ENCODE results near the gene TMEM198.
A peak's percentile ranks its signal among the peaks of the same experiment; 100 is the strongest.

TMEM198 gene

DNA sequence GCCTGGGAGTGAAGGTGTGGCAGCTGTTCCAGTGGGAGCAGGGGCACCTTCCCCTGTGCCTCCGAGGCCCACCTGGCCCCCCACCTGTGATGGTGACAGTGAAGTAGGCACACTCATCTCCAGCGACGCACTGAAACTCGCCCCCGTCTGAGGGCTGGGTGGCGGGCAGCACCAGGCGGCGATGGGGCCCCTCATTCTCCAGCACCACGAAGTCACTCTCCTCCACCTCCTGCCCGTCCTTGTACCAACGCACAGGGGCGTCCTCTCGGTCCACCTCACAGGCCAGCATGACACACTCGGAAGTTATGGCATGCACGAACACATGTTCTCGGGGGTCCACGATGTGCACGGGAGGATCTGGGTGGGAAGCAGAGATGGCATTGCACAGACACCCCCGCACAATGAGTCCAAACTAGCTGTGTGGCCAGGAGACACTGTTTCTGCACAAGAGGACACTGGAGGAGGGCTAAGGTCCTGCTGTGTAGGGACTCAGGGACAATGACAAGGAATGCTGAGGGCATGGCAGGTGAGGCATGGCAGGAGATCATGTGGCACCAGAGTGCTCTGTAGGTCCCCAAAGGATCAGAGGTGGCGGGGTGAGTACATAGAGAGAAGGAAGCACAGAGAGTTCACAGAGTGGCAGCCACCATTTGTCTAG, 19.6 kb downstream of the TMEM198 start:
- no peak for DNase-seq

DNA sequence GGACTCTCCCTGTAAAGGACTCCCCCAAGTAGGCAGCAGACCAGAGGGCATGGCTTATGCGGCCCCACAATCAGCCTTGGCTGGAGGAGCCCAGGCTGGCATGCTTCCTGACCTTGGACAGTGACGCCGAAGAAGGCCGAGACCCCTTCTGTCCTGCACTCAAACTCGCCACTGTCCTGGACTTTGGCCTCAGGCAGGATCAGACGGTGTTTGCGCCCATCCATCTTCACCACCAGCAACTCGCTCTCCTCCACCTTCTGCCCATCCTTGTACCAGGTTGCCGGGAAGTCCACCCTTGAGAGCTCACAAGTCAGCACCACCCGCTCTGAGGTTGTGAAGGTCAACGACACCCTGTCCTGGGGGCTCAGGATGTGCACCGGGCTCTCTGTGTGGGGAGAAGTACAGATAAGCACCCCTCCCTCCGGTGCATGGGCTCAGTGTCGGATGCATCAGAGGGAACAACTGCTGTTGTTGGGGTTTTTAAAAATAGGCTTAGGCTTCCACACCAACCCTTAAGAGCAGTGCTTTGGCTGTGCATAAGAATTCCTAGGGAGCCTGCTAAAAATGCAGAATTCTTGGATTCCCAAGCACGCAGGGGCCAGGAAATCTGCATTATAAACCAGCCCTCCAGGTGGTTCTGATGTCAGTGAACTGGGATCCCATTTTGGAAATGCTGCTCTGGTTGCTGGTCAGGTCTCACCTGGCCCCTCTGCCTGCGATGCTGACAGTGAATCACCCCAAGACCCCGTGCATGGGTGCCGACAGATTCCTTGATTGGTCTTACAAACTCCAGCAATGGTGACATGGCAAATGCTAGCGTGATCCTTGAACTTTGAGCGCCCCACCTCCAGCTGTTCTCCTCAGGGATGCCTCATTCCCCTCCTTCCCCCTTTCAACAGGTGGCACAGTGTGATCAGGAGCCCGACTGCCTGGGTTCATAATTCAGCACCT, 21.6 kb downstream of the TMEM198 start:
- DNase-seq = no peak

DNA sequence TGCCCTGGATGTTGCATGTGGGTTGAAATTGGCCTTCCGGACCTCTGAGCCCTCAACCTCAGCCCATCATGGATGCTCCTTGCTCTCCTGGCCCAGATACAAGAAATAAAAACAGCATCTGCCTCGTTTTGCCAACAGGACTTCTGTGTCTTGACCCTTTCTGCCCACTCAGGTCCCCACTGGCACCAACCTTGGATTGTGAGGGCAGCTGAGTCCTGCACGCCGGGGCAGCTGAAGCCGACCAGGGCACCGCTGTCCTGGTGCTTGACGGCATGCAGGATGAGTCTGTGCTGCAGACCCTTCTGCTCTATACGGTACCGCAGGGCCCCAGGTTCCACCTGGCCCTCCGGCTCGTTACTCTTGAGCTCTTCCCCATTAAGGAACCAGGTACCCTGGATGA, 22.8 kb downstream of the TMEM198 start:
- no peak for DNase-seq

DNA sequence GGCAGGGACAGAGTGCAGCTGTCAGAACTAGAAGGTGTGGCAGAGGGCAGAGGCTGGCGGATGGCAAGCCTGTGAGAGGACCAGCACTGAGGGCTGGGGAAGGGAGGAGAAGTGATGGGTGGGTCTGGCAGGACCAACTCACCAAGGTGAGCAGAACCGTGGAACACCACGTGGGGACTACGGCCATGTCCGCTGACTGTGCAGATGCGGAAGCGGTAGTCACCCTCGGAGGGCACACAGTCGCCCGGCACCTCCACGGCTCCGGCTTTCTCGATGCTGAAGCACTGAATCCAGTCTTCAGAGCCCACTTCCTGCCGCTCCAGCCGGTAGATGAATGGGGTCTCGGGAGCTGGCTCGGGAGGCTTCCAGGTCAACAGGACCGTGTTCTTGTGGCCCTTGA, 23.3 kb downstream of the TMEM198 start:
- no peak for DNase-seq

DNA sequence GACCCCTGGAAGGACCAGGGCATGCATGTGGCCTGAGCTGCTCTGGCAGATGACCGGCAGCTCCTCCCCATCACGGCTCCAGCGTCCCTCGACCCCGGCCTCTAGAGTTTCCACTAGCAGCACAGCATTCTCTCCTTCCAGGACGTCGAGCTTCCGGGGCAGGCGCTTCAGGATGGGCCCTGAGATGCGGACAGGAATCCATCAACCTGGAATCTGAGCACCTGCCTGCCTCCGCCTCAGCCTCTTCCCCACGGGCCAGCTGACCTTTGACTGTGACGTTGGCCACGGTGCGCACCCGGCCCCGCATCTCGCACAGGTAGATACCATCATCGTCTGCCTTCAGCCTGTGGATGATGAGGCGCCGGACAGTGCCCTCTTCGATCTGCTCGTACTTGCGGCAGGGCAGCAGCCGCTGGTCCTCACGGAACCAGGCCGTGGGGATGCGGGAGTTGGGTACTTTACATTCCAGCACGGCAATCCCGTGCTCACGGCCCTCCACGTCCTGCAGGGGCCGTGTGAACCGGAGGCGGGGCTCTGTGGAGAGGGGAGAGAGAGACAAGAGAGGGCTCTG, 24.0 kb downstream of the TMEM198 start:
- no peak for DNase-seq

DNA sequence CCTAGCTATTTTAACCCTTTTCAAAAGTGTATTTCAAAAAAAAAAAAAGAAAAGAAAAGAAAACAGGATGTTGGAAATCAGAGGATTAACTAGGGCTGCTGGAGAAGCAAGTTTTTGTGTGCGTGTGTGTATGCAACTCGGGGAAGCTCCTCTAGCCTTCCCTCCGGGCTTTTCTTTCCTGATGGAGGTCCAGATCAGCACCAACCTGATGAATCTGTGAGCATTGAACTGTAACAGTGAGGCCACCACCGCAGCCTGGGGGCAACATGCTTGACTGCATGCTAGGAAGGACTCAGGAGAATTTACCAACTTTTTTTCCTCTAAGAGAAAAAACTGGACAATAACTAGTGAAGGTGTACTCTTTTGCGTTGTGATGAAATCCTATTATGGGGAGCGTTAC, 25.2 kb downstream of the TMEM198 start:
- no peak for DNase-seq

DNA sequence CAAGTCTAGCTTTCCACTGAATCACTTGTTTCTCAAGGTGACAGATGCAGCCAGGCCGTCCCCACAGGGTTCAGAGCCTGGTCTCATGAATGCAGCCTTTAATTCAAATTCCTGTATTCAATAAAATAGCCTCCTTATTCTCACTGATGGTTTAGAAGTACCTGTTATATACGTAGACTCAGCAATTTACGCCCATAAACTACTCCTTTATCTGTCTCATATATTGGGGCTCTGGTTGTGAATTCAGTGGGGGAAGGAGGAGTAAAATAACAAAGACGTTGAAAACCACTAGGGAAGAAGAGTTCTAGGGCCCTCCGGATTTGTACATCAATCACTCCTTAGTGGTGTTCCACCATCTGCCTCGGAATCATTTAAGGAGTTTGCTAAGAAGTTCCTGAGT, 25.8 kb downstream of the TMEM198 start:
- DNase-seq = no peak

DNA sequence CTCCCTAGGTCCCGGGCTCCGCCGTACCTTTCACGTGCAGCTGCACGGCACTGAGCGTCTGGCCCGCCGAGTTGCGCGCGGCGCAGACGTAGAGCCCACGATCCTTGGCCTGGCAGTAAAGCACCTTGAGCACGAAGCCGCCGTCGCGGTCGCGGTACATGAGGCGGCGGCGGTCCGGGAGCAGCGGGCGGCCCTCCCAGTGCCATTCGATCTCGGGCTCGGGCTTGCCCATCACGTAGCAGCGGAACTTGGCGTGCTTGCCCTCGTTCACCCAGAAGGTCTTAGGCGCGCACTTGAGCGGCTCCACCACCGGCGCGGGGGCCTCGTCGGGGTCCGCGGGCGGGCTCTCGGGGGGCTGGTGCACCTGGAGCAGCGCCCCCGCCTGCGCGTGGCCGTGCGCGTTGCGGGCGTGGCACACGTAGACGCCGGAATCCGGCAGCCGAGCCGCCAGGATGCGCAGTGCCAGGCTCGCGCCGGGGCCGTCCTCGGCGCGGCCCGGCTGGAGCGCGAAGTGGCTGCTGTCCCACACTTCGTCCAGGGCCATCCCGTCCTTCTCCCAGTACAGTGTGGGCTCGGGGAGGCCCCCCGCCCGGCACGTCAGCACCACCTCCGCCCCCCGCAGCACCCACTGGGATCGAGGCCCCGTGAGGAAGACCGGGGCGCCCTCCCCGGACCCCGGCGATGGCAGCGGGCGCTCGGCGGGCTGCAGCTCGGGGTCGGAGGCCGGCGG, 26.5 kb downstream of the TMEM198 start:
- peak; percentile 48 for DNase-seq

DNA sequence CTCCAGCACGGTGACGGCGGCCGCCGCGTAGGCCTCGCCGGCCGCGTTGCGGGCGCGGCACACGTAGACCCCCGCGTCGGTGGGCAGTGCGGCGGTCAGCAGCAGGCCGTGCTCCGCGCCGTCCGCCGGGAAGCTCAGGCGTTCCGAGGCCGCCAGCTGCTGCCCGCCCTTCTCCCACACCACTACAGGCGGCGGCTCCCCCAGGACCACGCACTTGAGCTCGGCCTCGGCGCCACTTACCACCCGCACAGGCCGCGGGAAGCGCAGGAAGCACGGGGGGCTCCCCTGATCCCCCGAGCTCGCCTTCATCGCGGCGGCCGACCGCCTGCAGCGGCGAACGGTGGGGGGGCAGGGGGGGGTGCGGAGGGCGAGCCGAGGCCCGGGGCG, 27.1 kb downstream of the TMEM198 start:
- peak; percentile 23 for DNase-seq

DNA sequence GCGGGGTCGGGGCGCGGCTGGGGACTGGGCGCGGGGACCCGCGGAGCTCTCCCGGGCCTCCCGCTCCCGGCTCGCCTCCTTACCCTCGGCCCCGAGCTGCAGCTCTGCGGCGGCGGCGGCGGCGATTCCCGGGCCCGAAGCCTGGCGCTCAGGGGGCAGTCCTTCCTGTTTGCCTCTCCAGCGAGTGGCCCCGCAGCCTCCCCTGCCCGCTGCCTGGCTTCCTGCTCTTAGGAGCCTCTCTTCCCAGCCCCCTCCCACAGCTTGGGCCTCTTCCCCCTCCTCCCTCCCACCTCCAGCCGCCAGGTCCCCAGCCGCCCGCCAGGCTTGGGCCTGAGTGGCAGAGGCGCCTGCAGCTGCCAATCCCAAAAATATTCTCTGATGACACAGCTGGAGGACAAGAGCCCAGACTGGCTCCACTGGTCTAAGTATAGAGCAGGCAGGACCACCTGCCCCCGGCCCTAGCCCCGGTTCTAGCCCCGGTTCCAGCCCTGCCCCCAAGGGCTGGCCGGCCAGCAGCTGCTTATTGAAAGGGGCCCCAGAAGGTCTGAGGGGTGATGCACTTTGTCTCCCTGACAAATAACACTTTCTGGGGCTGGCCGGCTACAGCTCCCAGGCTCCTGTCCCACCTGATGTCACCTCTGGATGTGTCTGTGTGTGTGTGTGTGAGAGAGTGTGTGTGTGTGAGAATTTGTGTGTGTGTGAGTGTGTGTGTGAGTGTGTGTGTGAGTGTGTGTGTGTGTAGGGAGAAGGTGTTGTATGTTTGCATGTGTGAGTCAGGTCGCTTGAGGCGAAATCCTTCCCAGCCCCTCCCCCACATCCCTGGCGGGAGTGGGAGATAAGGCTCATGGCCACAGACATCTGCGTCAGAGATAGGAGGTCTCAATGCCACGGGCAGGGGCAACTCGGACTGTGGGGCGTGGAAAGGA, 27.7 kb downstream of the TMEM198 start, which contains the start of gene OBSL1:
OBSL1 (minus strand) TSS at position 229 of the 926 bp plus-strand sequence. CDS start 307 bp downstream, outside the sequence.
- DNase-seq = peak; percentile 80

DNA sequence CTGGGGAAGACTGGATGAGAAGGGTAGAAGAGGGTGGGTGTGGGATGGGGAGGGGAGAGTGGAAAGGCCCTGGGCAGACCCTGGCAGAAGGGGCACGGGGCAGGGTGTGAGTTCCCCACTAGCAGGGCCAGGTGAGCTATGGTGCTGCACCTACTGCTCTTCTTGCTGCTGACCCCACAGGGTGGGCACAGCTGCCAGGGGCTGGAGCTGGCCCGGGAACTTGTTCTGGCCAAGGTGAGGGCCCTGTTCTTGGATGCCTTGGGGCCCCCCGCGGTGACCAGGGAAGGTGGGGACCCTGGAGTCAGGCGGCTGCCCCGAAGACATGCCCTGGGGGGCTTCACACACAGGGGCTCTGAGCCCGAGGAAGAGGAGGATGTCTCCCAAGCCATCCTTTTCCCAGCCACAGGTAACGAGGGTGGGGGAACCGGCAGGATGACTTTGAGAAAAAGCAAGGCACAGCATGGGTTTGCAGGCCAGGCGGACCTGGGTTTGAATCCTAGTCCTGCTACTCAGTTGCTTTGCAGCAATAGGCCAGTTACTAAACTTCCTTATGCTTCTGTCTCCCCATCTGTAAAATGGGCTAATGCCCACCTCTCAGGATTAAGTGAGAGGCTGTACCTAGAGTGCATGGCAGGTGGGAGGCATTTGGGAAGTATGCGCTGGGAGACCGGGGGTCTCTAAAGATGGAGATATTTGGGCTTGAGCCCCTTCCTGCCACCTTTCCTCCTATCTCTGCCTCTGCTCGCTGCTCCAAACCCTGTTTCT, 28.6 kb downstream of the TMEM198 start, which contains the start of gene INHA:
INHA (plus strand) TSS at position 74 of the 765 bp plus-strand sequence; CDS start at position 139, 65 bp downstream.
- no peak for DNase-seq

DNA sequence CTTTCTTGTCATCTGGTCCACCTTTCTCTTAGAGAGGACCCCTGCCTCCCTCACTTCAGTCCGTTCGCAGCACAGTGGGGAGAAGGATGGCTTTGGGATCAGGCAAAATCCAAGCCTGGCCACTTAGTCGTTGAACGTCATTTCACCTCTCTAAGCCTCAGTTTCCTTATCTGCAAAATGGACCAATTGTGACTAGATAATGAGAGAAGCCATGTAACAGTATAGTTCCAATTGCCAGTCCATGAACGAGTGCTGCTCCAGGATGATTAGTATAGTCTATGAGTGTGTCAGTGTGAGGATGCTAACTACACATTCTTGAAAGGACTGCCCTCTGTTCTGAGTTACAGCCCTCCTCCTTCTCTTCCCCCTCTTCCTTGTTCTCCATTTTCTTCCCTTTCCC, 29.3 kb downstream of the TMEM198 start:
- DNase-seq = no peak

DNA sequence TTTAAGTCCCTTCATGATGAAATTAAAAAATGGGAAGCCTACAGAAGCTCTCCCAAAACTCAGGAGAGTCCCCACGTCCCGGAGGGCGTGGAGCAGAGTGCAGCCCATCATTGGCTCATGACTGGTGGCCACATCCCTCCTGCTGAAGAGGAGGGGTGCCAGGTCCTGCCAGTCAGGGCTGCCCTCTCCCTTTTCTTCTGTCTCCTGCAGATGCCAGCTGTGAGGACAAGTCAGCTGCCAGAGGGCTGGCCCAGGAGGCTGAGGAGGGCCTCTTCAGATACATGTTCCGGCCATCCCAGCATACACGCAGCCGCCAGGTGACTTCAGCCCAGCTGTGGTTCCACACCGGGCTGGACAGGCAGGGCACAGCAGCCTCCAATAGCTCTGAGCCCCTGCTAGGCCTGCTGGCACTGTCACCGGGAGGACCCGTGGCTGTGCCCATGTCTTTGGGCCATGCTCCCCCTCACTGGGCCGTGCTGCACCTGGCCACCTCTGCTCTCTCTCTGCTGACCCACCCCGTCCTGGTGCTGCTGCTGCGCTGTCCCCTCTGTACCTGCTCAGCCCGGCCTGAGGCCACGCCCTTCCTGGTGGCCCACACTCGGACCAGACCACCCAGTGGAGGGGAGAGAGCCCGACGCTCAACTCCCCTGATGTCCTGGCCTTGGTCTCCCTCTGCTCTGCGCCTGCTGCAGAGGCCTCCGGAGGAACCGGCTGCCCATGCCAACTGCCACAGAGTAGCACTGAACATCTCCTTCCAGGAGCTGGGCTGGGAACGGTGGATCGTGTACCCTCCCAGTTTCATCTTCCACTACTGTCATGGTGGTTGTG, 30.9 kb downstream of the TMEM198 start:
- DNase-seq = no peak

DNA sequence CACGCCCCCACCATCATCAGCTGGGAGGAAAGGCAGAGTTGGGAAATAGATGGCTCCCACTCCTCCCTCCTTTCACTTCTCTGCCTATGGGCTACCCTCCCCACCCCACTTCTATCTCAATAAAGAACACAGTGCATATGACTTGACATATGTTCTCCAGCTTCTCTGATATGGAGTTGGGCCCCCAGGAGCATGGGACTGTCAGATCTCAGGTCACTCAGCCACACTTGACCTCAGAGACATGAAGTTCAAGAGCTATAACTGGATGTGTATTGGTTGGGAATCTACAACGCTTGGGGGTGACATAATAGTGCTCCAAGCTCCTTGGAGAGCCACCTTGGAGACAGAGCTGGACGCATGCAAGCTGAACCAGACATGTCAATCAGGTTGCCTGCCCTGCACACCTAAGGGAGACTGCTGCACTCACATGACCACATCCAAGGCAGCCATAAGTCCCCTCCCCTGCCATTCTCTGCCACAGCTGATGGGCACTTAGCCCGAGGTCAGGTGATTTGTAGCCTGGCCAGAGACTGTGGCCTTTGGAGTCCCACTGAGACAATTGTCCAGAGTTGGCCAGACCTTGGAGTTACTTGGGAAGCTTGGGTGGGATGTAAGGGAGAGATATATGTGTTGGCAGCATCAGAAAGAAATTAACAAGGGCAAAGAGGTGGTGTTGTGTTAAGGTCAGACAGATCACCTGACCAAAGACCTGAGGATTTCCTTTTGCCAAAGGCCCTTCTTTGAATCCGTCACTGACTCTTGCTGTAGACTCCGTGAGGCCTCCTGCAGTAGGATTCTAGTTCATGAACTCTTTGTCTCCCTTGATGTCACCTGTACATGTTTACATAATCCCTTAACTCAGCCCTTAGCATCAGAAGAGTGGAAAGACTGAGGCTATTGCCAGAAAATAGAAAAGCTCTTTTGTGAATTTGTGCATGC, 32.0 kb downstream of the TMEM198 start:
- DNase-seq = no peak

DNA sequence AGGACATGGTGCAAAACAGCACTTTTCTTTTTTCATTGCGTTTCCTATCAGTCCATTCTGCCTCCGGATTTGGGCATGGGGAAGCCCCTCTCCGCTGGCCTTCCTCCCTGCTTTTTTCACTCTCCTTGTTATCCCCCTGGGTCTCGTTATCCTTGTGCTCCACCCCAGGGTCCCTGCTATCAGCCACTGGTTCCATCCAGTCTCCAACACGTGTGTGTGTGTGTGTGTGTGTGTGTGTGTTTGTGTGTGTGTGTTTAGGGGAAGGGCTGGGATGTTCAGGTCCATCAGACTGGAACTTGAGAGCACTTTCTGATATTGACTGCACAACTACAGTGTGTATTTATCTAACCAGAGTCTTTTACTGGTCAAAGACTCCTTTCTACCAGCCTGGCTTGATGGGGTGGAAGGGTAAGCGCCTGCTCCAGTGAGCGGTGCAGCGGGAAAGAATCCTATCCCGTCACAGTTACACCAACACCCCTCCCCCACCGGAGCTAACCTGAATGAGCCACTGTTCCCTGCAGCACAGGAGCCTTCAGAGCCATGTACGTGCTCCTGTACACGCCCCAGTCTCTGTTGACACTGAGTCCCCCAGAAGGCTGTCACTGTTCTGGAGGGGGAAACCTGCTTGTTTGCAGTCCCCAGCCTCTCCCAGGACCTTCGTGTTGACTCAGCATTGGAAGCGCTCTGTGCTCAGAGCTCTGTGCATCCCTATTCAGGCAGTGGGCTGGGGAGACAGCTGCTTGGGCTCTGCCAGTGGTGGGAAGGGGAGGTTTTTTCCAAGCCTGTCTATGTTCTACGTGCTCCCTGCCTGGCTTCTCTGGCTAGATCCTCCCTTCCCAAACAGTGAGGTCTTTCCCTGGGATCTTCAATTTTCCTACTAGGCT, 32.9 kb downstream of the TMEM198 start:
- peak; percentile 15 for DNase-seq

DNA sequence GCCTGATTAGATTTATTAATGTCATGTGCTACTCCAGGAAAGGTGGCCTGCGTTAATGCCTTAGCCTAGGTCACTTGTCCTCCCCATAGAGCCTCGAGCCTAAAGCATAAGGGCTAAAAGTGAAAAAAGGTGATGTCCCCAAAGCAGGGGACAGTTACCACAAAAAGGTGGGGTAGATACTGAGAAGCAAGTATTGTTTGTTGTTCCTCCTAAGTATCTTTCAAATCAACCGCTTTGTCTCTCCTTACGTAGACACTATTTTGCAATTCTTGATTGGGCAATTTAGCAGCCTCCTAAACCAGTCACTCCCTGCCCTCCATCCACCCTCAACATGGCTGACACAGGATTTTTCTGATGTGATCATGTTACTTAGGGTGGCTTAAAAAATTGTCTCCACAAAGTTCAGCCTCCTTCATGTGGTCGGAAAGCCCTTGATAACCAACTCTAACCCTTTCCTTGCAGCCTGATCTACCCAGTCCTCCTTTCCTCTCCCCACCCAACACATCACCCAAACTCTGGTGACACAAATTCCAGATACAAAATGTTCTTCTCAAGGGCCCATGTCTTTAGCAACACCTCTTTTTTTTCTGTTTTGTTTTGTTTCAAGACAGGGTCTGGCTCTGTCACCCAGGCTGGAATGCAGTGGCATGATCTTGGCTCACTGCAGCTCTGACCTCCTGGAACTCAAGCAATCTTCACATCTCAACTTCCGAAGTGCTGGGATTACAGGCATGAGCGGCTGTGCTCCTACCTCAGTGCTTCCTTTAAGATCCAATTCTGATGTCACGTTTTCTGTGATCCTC, 35.2 kb downstream of the TMEM198 start:
- DNase-seq = no peak

DNA sequence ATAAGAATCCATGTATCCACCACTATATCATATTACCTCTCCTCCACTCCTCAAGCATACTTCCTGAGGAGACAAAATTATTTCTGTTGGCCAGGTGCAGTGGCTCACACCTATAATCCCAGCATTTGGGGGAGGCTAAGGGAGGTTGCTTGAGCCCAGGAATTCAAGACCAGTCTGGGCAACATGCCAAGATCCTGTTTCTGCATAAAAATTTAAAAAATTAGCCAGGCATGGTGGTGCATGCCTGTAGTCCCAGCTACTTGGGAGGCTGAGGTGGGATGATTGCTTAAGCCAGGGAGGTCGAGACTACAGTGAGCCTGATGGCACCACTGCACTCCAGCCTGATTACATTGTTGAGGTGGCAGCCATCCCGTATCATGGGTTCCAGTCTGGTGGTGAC, 37.5 kb downstream of the TMEM198 start:
- no peak for DNase-seq

Measured in fibroblast of skin of back (primary cell).